A549 (cell line): Measurements from ENCODE around the gene PGGT1B. TPM values are rescaled to one million over a fixed set of nuclear protein-coding genes. Genes with fewer than 3 reads are reported as not detected.

ENCODE experiments used
- ATAC-seq, 2 experiments: fragments of 200-7000 bp in 1 of 2; fragments of >200 bp in 1 of 2; cut with Nextera tagmentation in 1 of 2; cut with Tn5 transposase in 1 of 2; 3 replicates each; pipeline versions ENCODE4 v1.8.0 to v1.9.1; 2018 to 2020; ENCODE audit warnings: mild to moderate bottlenecking in 1 of 2, moderate library complexity in 1 of 2
- CTCF ChIA-PET: fragments of 300-600 bp; sonication (Branson Sonifier 250); formaldehyde crosslinking; extraction: SDS; loops from one replicate; lab custom pipeline; 2021; ENCODE audit warnings: antibody characterized with exemption, inconsistent platforms; lab: Yijun Ruan, JAX
- POLR2A ChIA-PET: fragments of 350-600 bp; formaldehyde crosslinking; extraction: SDS; loops from one replicate; lab custom pipeline; 2021; ENCODE audit warnings: antibody characterized with exemption, inconsistent platforms; lab: Yijun Ruan, JAX
- DNase-seq, 2 experiments: peaks; one replicate each; pipeline versions ENCODE4 v3.0.0 to v3.0.0-alpha.2; 2011 to 2016; ENCODE audit warnings: low read depth in 1 of 2, low spot score in 1 of 2
- FAIRE-seq: peaks from 2 replicates; lab custom pipeline; 2011; peaks lifted over from hg19 to GRCh38; lab: Jason Lieb, UNC
- H3K27ac ChIP-seq, 2 experiments: fragments of >200 bp; sonication (Bioruptor Twin); formaldehyde crosslinking; 3 replicates each; pipeline ENCODE4 v1.5.1; 2016 to 2017
- H3K4me1 ChIP-seq: fragments of >200 bp; sonication (Bioruptor Twin); formaldehyde crosslinking; 3 replicates; pipeline ENCODE4 v1.6.1; 2016
- H3K4me2 ChIP-seq: fragments of >200 bp; sonication (Bioruptor Twin); formaldehyde crosslinking; 3 replicates; pipeline ENCODE4 v1.6.1; 2016
- H3K4me3 ChIP-seq: fragments of >200 bp; sonication (Bioruptor Twin); formaldehyde crosslinking; 3 replicates; pipeline ENCODE4 v1.5.1; 2016
- H3K9me3 ChIP-seq: fragments of >200 bp; sonication (Bioruptor Twin); formaldehyde crosslinking; 3 replicates; pipeline ENCODE4 v1.6.1; 2016
- BCL3 ChIP-seq: fragments of >200 bp; sonication (Bioruptor Twin); formaldehyde crosslinking; IDR thresholded peaks from 3 replicates; pipeline ENCODE4 v1.6.1; 2016
- BHLHE40 ChIP-seq: IDR thresholded peaks from 2 replicates; pipeline ENCODE4 v1.6.1; 2012; ENCODE audit warnings: low read depth, low read length, inconsistent platforms
- CTCF ChIP-seq: fragments of >200 bp; sonication (Bioruptor Twin); formaldehyde crosslinking; IDR thresholded peaks from 3 replicates; pipeline ENCODE4 v1.5.1; 2016
- EHF ChIP-seq: fragments of 250-450 bp; sonication (Bioruptor Pico); IDR thresholded peaks from 2 replicates; pipeline ENCODE4 v1.5.0; 2020; ENCODE audit warnings: mild to moderate bottlenecking
- ELK1 ChIP-seq: fragments of 150-350 bp; IDR thresholded peaks from 2 replicates; pipeline ENCODE4 v1.6.1; 2014; ENCODE audit warnings: low read depth, mild to moderate bottlenecking, low read length
- ESRRA ChIP-seq: fragments of 150-350 bp; IDR thresholded peaks from 2 replicates; pipeline ENCODE4 v1.6.1; 2014; ENCODE audit warnings: mild to moderate bottlenecking, low read length, borderline replicate concordance
- FOSB ChIP-seq: fragments of 250-450 bp; sonication (Bioruptor Pico); IDR thresholded peaks from 2 replicates; pipeline ENCODE4 v1.5.0; 2020; ENCODE audit warnings: mild to moderate bottlenecking, moderate library complexity
- HDAC2 ChIP-seq: fragments of 200-600 bp; sonication (generic); IDR thresholded peaks from 2 replicates; pipeline ENCODE4 v1.6.1; 2016
- HEYL ChIP-seq: fragments of 250-450 bp; sonication (Bioruptor Pico); IDR thresholded peaks from 2 replicates; pipeline ENCODE4 v1.8.0; 2021; ENCODE audit warnings: mild to moderate bottlenecking, moderate library complexity
- HMGXB4 ChIP-seq: fragments of 250-450 bp; sonication (Bioruptor Pico); IDR thresholded peaks from 2 replicates; pipeline ENCODE4 v1.5.0; 2021; ENCODE audit warnings: mild to moderate bottlenecking, moderate library complexity, borderline replicate concordance
- HOXB13 ChIP-seq: fragments of 250-450 bp; sonication (Bioruptor Pico); IDR thresholded peaks from 2 replicates; pipeline ENCODE4 v1.5.0; 2020; ENCODE audit warnings: low read depth, mild to moderate bottlenecking, moderate library complexity
- KDM1A ChIP-seq: fragments of 200-600 bp; sonication (generic); IDR thresholded peaks from 2 replicates; pipeline ENCODE4 v1.6.1; 2016; ENCODE audit warnings: low read depth, mild to moderate bottlenecking
- KDM5A ChIP-seq: fragments of 200-600 bp; sonication (generic); IDR thresholded peaks from 2 replicates; pipeline ENCODE4 v1.6.1; 2016; ENCODE audit warnings: antibody characterized with exemption, mild to moderate bottlenecking
- MAFK ChIP-seq: fragments of 450-650 bp; IDR thresholded peaks from 2 replicates; pipeline ENCODE4 v1.6.1; 2014; ENCODE audit not compliant: partially characterized antibody
- MAZ ChIP-seq: fragments of 150-350 bp; IDR thresholded peaks from 2 replicates; pipeline ENCODE4 v1.6.1; 2014; ENCODE audit warnings: antibody characterized with exemption, low read depth, low read length, borderline replicate concordance
- NPAS2 ChIP-seq: fragments of 250-450 bp; sonication (Bioruptor Pico); IDR thresholded peaks from 2 replicates; pipeline ENCODE4 v1.8.0; 2022; ENCODE audit warnings: mild to moderate bottlenecking, moderate library complexity, borderline replicate concordance
- NR3C1 ChIP-seq: fragments of >200 bp; sonication (Bioruptor Twin); formaldehyde crosslinking; IDR thresholded peaks from 3 replicates; pipeline ENCODE4 v1.6.1; 2017
- PHF8 ChIP-seq: fragments of 200-600 bp; sonication (generic); IDR thresholded peaks from 2 replicates; pipeline ENCODE4 v1.6.1; 2016; ENCODE audit warnings: low read depth, mild to moderate bottlenecking, antibody characterized with exemption, moderate library complexity, borderline replicate concordance
- POLR2AphosphoS2 ChIP-seq: conservative IDR thresholded peaks from 2 replicates; pipeline ENCODE4 v1.6.1; 2012; ENCODE audit warnings: low read length, improper control_type of control experiment, inconsistent platforms
- RAD21 ChIP-seq, 2 experiments: fragments of >200 bp in 1 of 2; sonication (Bioruptor Twin) in 1 of 2; formaldehyde crosslinking in 1 of 2; IDR thresholded peaks in 1 of 2; conservative IDR thresholded peaks in 1 of 2; 2 replicates in 1 of 2; 3 replicates in 1 of 2; pipeline ENCODE4 v1.6.1; 2012 to 2018; ENCODE audit warnings: inconsistent platforms in 1 of 2
- RARB ChIP-seq: fragments of 250-450 bp; sonication (Bioruptor Pico); IDR thresholded peaks from 2 replicates; pipeline ENCODE4 v1.8.0; 2021; ENCODE audit warnings: mild to moderate bottlenecking, moderate library complexity
- RCOR1 ChIP-seq: fragments of 150-350 bp; IDR thresholded peaks from 2 replicates; pipeline ENCODE4 v1.6.1; 2014; ENCODE audit warnings: antibody characterized with exemption, low read length, low read depth
- TFCP2L1 ChIP-seq: fragments of 250-450 bp; sonication (Bioruptor Pico); IDR thresholded peaks from 2 replicates; pipeline ENCODE4 v1.5.0; 2021; ENCODE audit warnings: mild to moderate bottlenecking
- TP53 ChIP-seq: fragments of 250-450 bp; sonication (Bioruptor Pico); IDR thresholded peaks from 2 replicates; pipeline ENCODE4 v1.5.0; 2021; ENCODE audit warnings: mild to moderate bottlenecking, moderate library complexity
- ZC3H11A ChIP-seq: fragments of 450-650 bp; IDR thresholded peaks from 2 replicates; pipeline ENCODE4 v1.6.1; 2014; ENCODE audit warnings: antibody characterized with exemption, mild to moderate bottlenecking
- WGBS: methylation state at CpG from one replicate; pipeline ENCODE4 v1.1.6; 2017; ENCODE audit errors: missing lambda C conversion rate; 5-methylcytosine and 5-hydroxymethylcytosine counted together
- polyA plus RNA-seq, 4 experiments: library from polyadenylated mRNA; depleted of rRNA in 3 of 4; stranded (reverse); fragments of >200 nt; fragmentation: RNase III in 1 of 4; extraction: RNeasy Plus Mini Kit Qiagen cat#74134 plus additional on column Dnase treatment in 1 of 4; gene quantifications; 2 replicates in 3 of 4; 3 replicates in 1 of 4; pipeline ENCODE4 v1.2.3, GENCODE V29; 2011 to 2017

PGGT1B gene
- polyA plus RNA-seq, 2 of the 4 experiments (the other 2 are of a cell fraction), result 6.7 to 15.9 TPM

- WGBS, result 91% methylated on average over 1 of the region's 1 CpG
- POLR2A ChIA-PET, result no interaction called here
- CTCF ChIA-PET, result no interaction called here
- Histone ChIP-seq H3K4me1 (no peaks in the 10 kb centered on the region), H3K4me2 (no peak overlapping the region), H3K9me3 (no peaks in the 10 kb centered on the region), H3K27ac (no peak overlapping the region), H3K4me3 (no peak overlapping the region)
- FAIRE-seq (no peak), DNase-seq (no peak), ATAC-seq (no peak)
- TF ChIP-seq HDAC2 (no peak), ELK1 (no peak), TP53 (CRISPR knock-in tag) (no peak), MAFK (no peak)
Observed at GRCh38 chr5:115229606-115230005, 33.1 kb downstream of the PGGT1B start.

GRCh38 chr5:115227281-115227680, 35.4 kb downstream of the PGGT1B start:
- Histone ChIP-seq H3K9me3 (no peaks in the 10 kb centered on the region), H3K4me2 (no peak overlapping the region), H3K4me1 (no peaks in the 10 kb centered on the region), H3K27ac (no peak overlapping the region), H3K4me3 (no peak overlapping the region)
- ChIA-PET POLR2A (no interaction called here), CTCF (no interaction called here)
- ATAC-seq, result no peak
- no peak for TF ChIP-seq NR3C1
- no peak for TF ChIP-seq BHLHE40
- TF ChIP-seq HDAC2, result no peak
- no peak for TF ChIP-seq TP53 (CRISPR knock-in tag)
- no peak for TF ChIP-seq KDM5A
- no peak for TF ChIP-seq NPAS2
- no peak for TF ChIP-seq BCL3
- TF ChIP-seq ELK1, result no peak
- TF ChIP-seq HEYL (CRISPR knock-in tag), result no peak
- no peak for TF ChIP-seq ZC3H11A
- no peak for TF ChIP-seq ESRRA
- TF ChIP-seq RCOR1, result no peak
- TF ChIP-seq EHF (CRISPR knock-in tag), result no peak
- no peak for TF ChIP-seq RAD21 (conservative IDR thresholded peaks at IDR 0.05 in 1 of 2, IDR thresholded peaks at IDR 0.05 in 1 of 2)
- no peak for TF ChIP-seq CTCF
- TF ChIP-seq MAFK, result no peak
- no peak for TF ChIP-seq PHF8
- TF ChIP-seq FOSB (CRISPR knock-in tag), result no peak
- no peak for TF ChIP-seq TFCP2L1 (CRISPR knock-in tag)
- TF ChIP-seq KDM1A, result no peak
- FAIRE-seq, result no peak
- 92% methylated on average over 1 of the region's 1 CpG for WGBS
- no peak for DNase-seq

GRCh38 chr5:115214541-115214940, 48.1 kb downstream of the PGGT1B start:
- Histone ChIP-seq H3K9me3 (peaks cover 3% of the 10 kb centered on the region; the same call in 1 of the 3 replicates), H3K27ac (no peak overlapping the region), H3K4me2 (no peak overlapping the region), H3K4me3 (no peak overlapping the region), H3K4me1 (no peaks in the 10 kb centered on the region)
- FAIRE-seq (no peak), DNase-seq (no peak), ATAC-seq (no peak)
- TF ChIP-seq PHF8 (no peak), HOXB13 (CRISPR knock-in tag) (no peak), MAZ (no peak), EHF (CRISPR knock-in tag) (no peak), NPAS2 (no peak), ELK1 (no peak), RARB (CRISPR knock-in tag) (no peak), HMGXB4 (CRISPR knock-in tag) (no peak), POLR2AphosphoS2 (no peak)
- WGBS, result 81% methylated on average over 1 of the region's 1 CpG
- CTCF ChIA-PET, result no interaction called here
- POLR2A ChIA-PET, result no interaction called here
